HG02970 (cell line): Measurements from ENCODE around the gene HMX2.

ENCODE experiments used
- ATAC-seq: cut with Tn5 transposase; IDR thresholded peaks from one replicate; pipeline ENCODE4 v1.9.1; 2021; ENCODE audit warnings: mild to moderate bottlenecking, moderate library complexity, moderate number of reproducible peaks; ENCODE audit not compliant: unreplicated experiment, low FRiP score

HMX2 gene

GRCh38 chr10:123136806-123137642, 10.9 kb upstream of the HMX2 start:
- ATAC-seq: no peak

- no peak for ATAC-seq
Observed at GRCh38 chr10:123139165-123139520, 8.8 kb upstream of the HMX2 start.

DNA sequence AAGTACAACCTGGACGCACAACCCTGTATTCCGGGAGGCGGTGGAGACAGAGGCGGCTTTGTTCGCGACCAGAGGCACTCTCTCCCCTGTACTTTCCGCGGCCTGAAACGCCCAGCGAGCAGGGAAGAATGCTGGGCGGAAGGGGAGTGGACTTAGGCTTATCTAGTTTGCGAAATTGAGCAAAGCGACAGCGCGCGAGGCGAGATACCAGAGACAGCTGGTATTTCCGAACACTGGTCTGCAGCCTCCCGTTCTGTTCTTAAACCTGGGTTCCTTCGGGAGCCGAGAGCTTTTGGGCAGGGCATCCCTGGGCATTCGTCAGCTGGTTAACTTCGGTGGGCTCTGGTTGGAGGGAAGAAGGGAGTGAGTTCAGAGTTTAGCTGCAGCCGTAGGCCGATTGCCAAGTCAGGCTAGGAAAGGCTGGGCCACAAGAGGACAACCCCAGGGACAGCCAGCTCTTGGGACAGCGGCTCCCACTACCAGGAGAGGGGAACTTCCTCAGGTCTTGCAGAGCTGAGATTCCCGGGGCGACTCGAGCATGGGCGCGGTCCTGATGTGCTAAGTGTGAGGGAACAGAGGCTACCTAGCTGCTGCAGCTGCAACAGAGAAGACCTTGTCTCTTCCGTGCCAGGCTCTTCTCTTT, 8.3 kb upstream of the HMX2 start:
- no peak for ATAC-seq

DNA sequence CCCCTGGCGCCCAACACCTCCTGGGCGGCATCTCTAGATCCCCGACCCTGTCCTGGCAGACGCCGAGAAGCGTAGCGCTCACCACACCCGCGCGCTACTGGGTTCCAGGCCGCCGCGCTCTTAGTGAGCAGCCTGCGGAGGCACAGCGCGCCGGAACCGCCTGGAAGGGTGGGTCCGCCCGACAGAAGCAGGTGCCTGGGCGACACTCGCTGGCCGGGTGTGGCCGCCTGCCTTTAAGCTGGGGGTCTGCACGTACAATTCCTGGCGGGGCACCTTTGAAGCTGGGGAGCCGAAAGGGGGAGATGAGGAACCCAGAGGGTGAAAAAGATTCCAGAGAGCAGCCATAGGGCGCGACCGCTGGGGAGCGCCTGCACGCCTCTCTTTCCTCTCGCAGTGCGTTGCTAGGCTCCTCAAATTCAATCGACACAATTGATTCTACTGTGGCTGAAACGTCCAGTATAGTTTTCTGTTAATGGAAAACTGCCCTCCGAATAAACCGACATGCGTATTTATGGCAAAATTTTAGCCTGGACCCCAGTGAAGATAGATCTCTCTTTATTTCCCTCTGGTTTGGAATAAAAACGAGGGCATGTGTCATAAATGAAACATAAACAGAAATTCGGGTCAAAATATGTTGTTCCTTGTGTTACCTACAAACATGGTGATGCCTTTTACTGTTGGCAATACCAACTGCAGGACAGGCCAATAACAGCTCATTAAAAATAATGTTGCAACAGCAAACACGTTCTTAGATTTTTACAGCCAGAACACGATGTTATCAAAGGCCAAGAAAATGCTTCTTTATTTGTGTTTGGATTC, 7.6 kb upstream of the HMX2 start:
- ATAC-seq: no peak

DNA sequence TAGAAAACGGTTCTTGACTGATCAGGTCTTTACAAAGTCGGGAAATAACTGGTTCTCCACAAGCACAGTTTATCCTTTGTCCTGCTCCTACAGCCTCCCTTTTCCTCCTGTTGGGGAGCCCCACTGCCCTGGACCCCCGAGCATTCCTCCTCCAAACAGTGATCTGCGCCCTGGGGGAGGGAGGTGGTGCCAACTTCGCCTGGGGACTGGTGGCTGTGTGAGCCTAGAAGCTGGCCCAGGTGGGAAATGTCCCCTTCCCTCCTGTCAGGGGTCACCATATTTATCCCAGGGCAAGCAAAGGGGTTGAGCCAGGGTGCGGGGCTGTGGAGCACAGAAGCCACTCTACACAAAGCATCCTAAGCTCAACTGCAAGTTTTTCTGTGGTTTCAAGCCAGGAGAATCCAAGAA, 6.9 kb upstream of the HMX2 start:
- no peak for ATAC-seq

DNA sequence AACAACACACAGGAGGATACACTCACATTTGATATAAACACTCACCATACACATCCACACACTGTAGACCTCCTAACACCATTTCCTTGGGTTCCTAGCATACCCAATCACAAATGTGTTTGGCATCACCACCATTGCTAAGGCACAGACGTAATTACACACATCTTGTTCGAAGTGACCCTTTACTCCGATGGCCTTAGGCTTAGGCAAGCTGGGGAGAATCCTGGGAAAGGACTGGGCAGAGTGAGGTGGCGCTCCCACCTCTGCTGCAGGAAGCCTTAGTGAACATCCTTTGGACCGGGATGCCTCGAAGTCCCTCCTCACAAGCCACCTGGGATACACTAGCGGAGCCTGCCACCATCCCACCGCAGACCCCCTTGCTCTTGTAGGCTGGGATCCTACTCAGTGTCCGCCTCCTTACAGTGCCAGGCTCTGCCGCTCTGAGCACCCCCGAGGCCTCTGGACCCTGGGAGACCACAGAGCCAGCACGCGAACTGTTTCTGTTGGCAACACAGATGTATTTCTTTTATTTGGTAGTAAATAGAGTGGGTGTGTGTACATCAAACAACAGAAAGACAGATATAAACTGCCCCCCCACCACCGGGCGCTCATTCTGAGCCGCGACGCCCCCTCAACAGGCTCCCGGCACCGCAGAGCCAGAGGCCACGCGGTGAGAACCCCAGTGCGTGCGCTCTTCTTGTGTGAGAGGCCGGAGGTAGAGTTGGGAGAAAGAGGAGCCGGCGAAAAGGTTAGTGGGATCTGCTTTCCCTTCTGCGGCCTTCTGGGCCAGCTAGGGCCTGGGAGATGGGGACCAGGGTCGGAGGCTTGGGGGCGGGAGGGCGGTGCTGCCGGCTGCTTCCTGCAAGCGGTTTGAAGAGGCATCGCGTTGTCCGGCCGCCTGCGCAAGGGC, 5.9 kb upstream of the HMX2 start:
- no peak for ATAC-seq

GRCh38 chr10:123142701-123143161, 5.2 kb upstream of the HMX2 start:
- no peak for ATAC-seq

DNA sequence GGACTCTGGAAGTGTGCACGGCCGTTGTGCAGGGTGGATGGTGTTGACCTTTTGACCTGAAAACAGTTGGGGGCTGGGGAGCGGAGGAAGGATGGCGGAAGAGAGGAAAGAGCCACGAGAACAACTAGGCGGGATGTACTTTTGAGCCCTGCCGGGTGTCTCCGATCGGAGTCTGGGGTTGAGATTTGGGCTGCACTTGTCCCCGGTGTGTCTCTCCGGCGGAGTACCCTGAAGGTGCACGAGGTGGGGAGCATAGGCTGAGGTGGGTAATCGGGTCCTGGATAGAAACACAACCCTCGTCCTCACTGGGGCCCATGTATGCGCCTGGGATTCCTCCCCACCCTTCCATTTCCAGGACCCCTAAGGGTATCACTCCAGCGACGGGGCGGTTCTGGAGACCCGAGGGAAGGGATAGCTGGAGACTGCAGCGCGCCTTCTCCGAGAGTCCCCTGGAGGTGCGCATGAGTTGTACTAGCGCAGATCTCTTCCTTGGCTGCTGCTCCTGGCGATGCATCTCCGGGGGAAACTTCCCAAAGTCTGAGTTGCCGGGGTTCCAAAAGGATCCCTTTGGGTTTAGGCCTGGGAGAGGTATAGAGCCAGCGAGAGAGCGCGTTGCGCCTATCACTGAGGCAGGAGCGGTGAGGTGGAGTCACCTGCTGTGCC, 4.6 kb upstream of the HMX2 start:
- no peak for ATAC-seq

- ATAC-seq: no peak
Observed at GRCh38 chr10:123143825-123144168, 4.1 kb upstream of the HMX2 start.

- ATAC-seq: no peak
Observed at GRCh38 chr10:123144697-123145541, 3.0 kb upstream of the HMX2 start.

GRCh38 chr10:123145542-123146012, 2.4 kb upstream of the HMX2 start:
- ATAC-seq: no peak

DNA sequence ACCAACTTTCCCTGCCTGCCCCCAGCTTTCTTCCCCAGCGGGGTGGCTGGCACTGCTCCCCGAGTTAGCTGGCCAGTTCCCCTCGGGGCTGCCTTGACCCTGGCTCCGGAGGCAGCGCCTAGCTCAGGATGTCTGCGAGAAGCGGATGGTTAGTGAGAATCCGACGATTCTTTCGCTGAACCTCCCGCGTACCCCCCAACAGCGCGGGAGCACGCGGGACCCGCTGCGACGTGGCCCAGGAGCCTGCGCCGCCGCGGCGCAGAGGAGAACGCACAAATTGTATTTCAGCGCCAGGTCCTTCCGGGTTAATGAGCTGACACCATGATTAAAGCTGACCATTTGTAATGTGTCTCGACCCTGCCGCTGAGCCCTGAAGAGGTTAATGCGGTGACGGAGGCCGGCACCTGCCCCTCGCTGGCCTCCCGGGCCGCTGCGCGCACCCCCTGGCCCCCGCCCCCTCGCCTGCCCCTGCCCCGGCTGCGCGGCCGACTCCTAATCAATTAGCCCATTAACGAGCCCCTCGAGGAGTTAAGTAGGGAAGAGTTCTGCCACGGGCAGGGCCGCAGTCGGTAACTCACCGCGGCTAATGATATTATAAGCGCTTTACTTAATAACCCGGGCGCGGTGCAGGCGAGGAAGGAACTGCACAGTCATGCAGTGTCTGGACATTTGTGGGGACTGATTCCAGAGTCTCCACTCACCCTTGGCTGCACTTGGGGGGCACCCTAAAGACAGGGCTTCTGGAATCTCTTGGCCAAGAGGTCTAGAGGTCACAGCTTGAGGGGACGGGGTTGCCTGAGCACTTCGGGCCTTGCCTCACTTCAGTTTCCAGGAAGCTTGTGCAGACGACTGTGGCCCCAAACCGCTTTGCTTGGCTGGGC, 1.7 kb upstream of the HMX2 start:
- ATAC-seq: no peak

DNA sequence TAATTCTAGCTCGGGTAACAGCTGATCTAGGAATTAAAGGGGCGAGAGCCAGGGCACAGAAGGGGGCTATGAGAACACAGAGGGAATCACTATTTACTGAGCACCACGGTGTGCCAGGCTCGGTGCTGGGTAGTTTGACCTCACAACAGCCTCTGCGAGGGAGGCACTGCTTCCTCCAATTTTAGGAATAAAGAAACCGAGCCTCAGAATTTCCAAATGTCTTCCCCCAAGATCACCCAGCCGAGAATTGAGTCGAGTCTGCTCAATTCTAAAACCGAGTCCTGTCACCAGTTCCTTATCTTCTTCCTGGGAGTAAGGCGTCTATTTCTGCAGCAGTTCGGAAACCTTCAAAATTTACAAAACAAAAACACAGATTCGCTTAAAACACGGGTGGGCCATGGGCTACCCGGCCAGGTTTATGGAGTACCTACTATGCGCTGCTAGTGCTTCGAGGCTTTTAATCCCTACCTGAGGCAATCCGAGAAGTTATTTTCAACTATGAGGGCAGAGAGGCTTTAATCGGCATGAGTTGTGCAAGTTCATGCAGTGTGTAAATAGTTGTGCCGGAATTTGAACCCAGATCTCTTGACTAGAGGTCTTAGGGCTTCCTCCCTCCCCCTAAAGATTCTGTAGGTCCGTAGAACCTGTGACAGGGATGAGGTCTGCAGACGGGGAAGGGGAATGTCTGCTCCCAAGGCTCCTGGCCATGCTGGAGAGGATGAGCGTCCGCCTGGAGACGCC, 872 bp upstream of the HMX2 start:
- no peak for ATAC-seq

- no peak for ATAC-seq
Observed at GRCh38 chr10:123148414-123149161, 652 bp downstream of the HMX2 start.

DNA sequence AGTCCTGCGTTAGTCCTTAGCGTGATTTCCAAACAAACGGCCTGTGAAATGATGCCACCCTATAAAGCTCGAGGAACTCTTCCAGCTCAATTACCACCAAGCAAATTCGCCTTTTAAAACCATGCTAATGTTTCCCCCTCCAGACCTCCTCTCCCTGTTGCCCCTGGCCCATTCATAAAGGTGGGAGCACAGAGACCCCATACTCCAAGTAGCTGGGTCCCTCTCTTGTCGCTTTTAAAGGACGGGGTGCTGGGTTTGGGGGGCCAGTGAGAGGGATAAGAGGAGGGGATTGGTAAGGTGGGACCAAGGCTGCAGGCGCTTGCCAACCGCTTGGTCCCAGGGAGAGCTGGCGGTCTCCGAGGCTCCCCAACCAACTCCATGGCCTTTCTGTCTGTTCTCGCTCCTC, 1.2 kb downstream of the HMX2 start:
- no peak for ATAC-seq

GRCh38 chr10:123149568-123150270, 1.8 kb downstream of the HMX2 start:
- no peak for ATAC-seq
